Colonic mucosa (tissue), 4 donors: Measurements from ENCODE around the gene LIN7A. TPM values are rescaled to one million over a fixed set of nuclear protein-coding genes. Genes with fewer than 3 reads are reported as not detected.

Experiments used
- DNase-seq: peaks from one replicate; pipeline ENCODE4 v3.0.0-alpha.2; 2020
- H3K27ac ChIP-seq: fragments of 200-600 bp; one replicate; pipeline ENCODE4 v1.8.0; 2021
- H3K27me3 ChIP-seq: fragments of 200-600 bp; one replicate; pipeline ENCODE4 v1.8.0; 2021
- H3K36me3 ChIP-seq: fragments of 200-600 bp; one replicate; pipeline ENCODE4 v1.8.0; 2021
- H3K4me1 ChIP-seq: fragments of 200-600 bp; one replicate; pipeline ENCODE4 v1.8.0; 2021; ENCODE audit warnings: mild to moderate bottlenecking
- H3K4me3 ChIP-seq: fragments of 200-600 bp; one replicate; pipeline ENCODE4 v1.8.0; 2021
- H3K9ac ChIP-seq, 2 donors: one replicate each; pipeline ENCODE4 v1.7.0; 2013; ENCODE audit warnings: control low read depth in 2 of 2, low read depth in 2 of 2, low read length in 2 of 2
- H3K9me3 ChIP-seq: fragments of 200-600 bp; one replicate; pipeline ENCODE4 v1.8.0; 2021
- intact Hi-C: fragments of 100-400 bp; cut with DNase I; formaldehyde crosslinking; loops from one replicate; pipeline ENCODE4 v1.14.1; 2022
- total RNA-seq, 2 donors: library from RNA; stranded (reverse); fragmentation: NEBNext Ultra II Directional in 1 of 2; extraction: Animal tissue kit (Norgen Biotek cat#: 25700) in 1 of 2; gene quantifications; one replicate each; pipeline ENCODE4 v1.2.1, GENCODE V29; 2021
- TF ChIP-seq, protein P1 (sequence below): fragments of 200-600 bp; IDR thresholded peaks from one replicate; pipeline ENCODE4 v1.8.0; 2022; ENCODE audit warnings: antibody characterized with exemption, mild to moderate bottlenecking
- donor health status: healthy.
- donor health status: DM: no; HTN: no; CAD: no.
- donor health status: DM: no; HTN: no; CAD: no.

LIN7A gene
- total RNA-seq, 2 donors from 2014 or later, result 0.17 to 1.8 TPM

DNA sequence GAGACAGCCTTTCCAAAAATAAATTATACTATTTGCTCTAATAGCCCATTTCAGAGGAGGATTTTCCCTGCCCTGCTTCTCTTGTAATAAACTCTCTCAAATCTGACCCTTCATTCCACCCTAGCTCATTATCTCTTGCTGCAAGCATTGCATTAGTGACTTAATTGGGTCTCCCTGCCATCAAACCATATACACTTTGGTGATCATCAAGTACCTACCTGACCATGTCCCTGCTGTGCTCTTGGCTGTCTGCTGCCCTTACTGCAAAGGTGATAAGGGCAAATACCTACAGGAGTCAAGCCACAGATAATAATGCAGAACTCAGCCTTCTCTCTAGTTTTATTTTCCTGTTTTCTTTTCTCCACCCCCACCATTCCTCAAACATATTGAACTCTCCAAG, 88.4 kb downstream of the LIN7A start:
- H3K27ac ChIP-seq, result no peak overlapping the region
- H3K9me3 ChIP-seq, result no peaks in the 10 kb centered on the region
- TF ChIP-seq, protein P1, sequence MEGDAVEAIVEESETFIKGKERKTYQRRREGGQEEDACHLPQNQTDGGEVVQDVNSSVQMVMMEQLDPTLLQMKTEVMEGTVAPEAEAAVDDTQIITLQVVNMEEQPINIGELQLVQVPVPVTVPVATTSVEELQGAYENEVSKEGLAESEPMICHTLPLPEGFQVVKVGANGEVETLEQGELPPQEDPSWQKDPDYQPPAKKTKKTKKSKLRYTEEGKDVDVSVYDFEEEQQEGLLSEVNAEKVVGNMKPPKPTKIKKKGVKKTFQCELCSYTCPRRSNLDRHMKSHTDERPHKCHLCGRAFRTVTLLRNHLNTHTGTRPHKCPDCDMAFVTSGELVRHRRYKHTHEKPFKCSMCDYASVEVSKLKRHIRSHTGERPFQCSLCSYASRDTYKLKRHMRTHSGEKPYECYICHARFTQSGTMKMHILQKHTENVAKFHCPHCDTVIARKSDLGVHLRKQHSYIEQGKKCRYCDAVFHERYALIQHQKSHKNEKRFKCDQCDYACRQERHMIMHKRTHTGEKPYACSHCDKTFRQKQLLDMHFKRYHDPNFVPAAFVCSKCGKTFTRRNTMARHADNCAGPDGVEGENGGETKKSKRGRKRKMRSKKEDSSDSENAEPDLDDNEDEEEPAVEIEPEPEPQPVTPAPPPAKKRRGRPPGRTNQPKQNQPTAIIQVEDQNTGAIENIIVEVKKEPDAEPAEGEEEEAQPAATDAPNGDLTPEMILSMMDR, result no peak
- H3K9ac ChIP-seq, result no peak overlapping the region
- H3K36me3 ChIP-seq, result no peaks in the 10 kb centered on the region
- DNase-seq, result no peak
- H3K4me1 ChIP-seq, result no peaks in the 10 kb centered on the region
- H3K4me3 ChIP-seq, result no peak overlapping the region
- intact Hi-C loops, result no loop called here
- H3K27me3 ChIP-seq, result no peaks in the 10 kb centered on the region

DNA sequence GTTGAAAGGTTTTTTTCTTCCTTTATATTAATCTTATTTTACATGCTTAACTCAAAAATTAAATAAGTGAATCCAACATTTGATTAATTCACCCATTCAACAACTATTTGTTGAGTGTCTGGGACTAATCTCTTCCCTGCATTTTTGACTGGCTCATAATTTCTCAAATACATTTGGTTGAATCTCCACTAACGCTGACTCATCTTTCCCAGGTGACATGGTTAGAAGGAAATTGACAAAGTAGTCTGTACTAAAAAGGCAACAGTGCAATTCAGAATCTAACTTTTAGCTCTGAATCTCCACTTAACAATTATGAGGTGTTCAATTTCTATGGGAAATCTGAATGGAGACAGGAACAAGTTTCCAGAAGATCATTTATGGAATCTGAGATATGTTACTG, 88.9 kb downstream of the LIN7A start:
- Histone ChIP-seq H3K9ac (no peak overlapping the region), H3K9me3 (no peaks in the 10 kb centered on the region), H3K36me3 (no peaks in the 10 kb centered on the region), H3K4me3 (no peak overlapping the region), H3K27me3 (no peaks in the 10 kb centered on the region), H3K4me1 (no peaks in the 10 kb centered on the region), H3K27ac (no peak overlapping the region)
- intact Hi-C loops, result no loop called here
- TF ChIP-seq, protein P1, result no peak
- no peak for DNase-seq

DNA sequence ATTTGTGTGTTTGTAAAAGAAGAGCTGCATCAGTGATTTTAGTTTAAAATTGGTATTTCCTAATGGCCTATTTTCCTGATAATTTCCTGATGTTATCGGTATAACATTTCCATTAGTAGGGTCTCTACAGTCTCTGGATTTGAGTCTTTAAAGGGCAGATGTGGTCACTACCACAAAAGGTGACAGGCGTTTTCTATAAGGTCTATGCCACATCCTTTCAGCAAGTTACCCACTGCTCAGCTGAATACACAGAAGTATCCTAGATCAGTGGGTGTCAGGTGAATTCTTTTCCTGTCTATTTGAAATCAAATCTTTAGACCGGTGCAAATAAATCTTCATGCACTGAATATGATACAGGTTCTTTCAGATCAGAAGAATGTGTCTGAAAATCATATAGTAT, 90.2 kb downstream of the LIN7A start:
- no peak overlapping the region for H3K9ac ChIP-seq

DNA sequence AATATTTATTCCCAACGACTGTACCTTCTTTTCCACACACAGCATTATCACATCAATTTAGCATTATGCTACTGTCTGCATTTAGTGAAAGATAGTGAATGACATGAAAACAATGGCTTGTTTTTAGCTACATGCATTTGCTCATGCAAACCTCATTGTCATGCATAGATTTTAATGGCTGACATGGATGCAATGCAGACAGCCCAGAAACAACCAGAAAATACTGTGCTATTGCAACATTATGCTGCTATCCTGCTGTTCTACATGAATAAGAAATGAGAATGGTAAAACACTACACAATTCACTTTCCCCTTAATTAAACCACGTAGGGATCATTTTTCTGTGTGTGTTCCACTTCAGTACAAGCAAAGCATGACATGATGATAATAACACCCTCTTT, 90.8 kb downstream of the LIN7A start:
- Histone ChIP-seq H3K36me3 (no peaks in the 10 kb centered on the region), H3K4me1 (no peaks in the 10 kb centered on the region), H3K9ac (no peak overlapping the region), H3K4me3 (no peak overlapping the region), H3K9me3 (no peaks in the 10 kb centered on the region), H3K27me3 (no peaks in the 10 kb centered on the region), H3K27ac (no peak overlapping the region)
- intact Hi-C loops, result no loop called here
- DNase-seq, result no peak
- TF ChIP-seq, protein P1, result no peak

More for the DNA sequence above, 90.2 kb downstream of the LIN7A start:
- no peak for DNase-seq
- no peak overlapping the region for H3K4me3 ChIP-seq
- H3K27ac ChIP-seq, result no peak overlapping the region
- intact Hi-C loops, result no loop called here
- TF ChIP-seq, protein P1, result no peak
- no peaks in the 10 kb centered on the region for H3K36me3 ChIP-seq
- no peaks in the 10 kb centered on the region for H3K9me3 ChIP-seq
- no peaks in the 10 kb centered on the region for H3K4me1 ChIP-seq
- no peaks in the 10 kb centered on the region for H3K27me3 ChIP-seq

DNA sequence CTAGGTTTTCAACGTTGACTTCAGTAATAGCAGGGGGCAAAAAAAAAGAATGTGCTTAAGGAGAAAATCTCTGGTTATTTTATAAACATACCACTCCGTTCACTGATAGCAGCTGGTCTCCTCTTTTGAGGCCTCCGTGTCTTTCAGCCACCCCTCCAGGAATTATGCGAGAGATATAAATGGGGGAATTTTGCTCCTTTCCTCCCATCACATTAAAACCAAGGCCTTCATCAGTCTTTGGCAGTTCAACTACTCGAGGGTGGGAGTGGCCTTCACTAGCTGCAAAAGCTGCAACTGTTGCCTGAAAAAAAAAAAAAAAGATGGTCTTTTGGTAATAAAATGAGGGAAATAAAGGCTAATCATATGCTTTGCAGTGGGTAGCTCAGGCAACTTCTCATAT, 92.1 kb downstream of the LIN7A start:
- Histone ChIP-seq H3K27ac (no peak overlapping the region), H3K27me3 (no peaks in the 10 kb centered on the region), H3K4me1 (no peaks in the 10 kb centered on the region), H3K4me3 (no peak overlapping the region), H3K36me3 (no peaks in the 10 kb centered on the region), H3K9ac (no peak overlapping the region), H3K9me3 (no peaks in the 10 kb centered on the region)
- TF ChIP-seq, protein P1, result no peak
- no peak for DNase-seq
- intact Hi-C loops, result no loop called here

DNA sequence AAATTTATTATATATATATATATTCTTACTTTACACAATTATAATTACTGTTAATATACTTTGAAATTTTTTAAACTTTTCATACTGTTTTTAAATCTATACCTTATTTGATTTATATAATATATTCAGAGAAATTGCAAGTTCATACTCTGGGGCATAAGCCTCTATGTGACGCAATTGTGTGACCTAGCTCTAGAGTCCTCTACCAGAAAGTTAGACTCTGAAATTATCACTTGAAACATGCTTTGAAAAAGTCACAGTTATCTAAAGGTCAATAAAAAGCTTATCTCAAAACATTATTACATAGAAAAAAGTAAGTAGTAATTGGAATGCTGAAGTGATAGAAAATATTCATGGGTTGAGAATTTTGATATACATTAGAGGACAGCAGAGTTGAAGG, 93.8 kb downstream of the LIN7A start:
- no peaks in the 10 kb centered on the region for H3K9me3 ChIP-seq
- H3K27ac ChIP-seq, result no peak overlapping the region
- H3K9ac ChIP-seq, result no peak overlapping the region
- no peak for DNase-seq
- H3K4me3 ChIP-seq, result no peak overlapping the region
- H3K4me1 ChIP-seq, result no peaks in the 10 kb centered on the region
- no peaks in the 10 kb centered on the region for H3K36me3 ChIP-seq
- intact Hi-C loops, result no loop called here
- H3K27me3 ChIP-seq, result no peaks in the 10 kb centered on the region
- TF ChIP-seq, protein P1, result no peak
